ENCODE results near the gene HOXD10.

- TF ChIP-seq REST (IDR thresholded peaks at IDR 0.05; ENCODE audit: low read depth) (no peak), RAD21 (IDR thresholded peaks at IDR 0.05; ENCODE audit: low read depth) (no peak), CREB1 (IDR thresholded peaks at IDR 0.05; ENCODE audit: low read depth) (no peak), EP300 (IDR thresholded peaks at IDR 0.05; ENCODE audit: borderline replicate concordance) (no peak), MAX (IDR thresholded peaks at IDR 0.05) (no peak), ZBTB7A (IDR thresholded peaks at IDR 0.05; ENCODE audit: low read depth) (no peak), TAF1 (IDR thresholded peaks at IDR 0.05; ENCODE audit: low read depth) (no peak), CEBPB (IDR thresholded peaks at IDR 0.05) (no peak), EGR1 (IDR thresholded peaks at IDR 0.05) (no peak), USF1 (IDR thresholded peaks at IDR 0.05) (no peak), NFIC (IDR thresholded peaks at IDR 0.05) (no peak)
Measured at GRCh38 chr2:176072292-176072669, 44.3 kb upstream of the HOXD10 start.
